GM12801 (cell line): ENCODE results near the gene DNAJB8.

ENCODE experiments used
- TF ChIP-seq, protein P1 (sequence below): IDR thresholded peaks from one replicate; pipeline ENCODE4 v1.5.1; 2011; ENCODE audit warnings: control low read depth; ENCODE audit not compliant: insufficient read length; ENCODE audit errors: extremely low read depth

Gene DNAJB8

DNA sequence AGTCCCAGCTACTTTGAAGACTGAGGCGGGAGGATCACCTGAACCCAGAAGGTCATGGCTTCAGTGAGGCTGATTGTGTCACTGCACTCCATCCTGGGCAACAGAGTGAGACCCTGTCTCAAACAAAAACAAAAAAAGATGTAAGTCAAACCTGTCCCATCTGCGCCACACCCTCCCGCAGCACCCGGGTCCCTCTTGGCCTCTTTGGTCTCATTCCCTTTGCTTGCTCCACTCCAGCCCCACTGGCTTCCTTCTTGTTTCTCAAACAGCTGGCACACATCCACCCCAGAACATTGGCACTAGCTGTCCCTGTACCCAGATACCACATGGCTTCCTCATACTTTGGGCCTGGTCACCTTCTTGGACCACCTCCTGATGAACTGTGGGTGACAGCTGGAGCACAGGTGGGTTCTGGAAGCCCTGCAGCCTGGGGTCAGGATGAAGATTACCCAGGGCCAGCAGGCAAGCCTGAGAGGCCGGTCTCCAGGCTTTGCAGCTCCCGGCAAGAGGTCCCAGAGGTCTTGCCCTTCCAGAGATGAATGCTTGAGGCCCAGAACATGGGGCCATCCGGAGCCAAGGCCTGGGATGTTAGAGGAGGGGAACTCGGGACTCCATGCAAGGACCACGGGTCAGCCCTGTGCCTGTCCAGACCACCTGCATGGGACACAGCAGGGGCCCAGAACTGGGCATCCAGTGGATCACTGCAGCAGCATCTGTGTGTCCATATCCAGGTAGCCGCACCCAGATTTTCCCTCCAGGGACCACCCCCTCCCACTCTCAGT, 37.3 kb upstream of the DNAJB8 start:
- TF ChIP-seq, protein P1, sequence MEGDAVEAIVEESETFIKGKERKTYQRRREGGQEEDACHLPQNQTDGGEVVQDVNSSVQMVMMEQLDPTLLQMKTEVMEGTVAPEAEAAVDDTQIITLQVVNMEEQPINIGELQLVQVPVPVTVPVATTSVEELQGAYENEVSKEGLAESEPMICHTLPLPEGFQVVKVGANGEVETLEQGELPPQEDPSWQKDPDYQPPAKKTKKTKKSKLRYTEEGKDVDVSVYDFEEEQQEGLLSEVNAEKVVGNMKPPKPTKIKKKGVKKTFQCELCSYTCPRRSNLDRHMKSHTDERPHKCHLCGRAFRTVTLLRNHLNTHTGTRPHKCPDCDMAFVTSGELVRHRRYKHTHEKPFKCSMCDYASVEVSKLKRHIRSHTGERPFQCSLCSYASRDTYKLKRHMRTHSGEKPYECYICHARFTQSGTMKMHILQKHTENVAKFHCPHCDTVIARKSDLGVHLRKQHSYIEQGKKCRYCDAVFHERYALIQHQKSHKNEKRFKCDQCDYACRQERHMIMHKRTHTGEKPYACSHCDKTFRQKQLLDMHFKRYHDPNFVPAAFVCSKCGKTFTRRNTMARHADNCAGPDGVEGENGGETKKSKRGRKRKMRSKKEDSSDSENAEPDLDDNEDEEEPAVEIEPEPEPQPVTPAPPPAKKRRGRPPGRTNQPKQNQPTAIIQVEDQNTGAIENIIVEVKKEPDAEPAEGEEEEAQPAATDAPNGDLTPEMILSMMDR: no peak

DNA sequence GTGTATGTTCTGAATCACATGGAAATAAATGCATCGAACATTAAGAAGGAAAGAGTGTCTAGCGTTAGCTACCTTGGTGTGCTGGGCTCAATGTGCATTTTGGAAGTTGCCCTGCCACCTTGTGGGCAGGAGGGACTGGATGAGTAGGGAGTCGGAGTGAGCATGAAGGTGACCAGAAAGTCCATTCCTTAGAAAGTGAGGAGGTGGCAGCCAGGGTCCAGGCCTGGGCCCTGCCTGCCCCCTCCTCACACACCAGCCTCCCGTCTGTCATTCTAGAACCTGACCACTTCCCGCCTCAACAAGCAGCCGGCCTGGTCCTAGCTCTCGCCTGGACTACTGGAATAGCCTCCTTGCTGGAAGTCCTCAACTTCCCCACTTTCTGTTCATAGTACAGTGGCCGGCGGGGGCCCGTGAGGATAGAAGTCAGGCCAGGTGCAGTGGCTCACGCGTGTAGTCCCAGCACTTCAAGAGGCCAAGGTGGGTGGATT, 36.5 kb upstream of the DNAJB8 start:
- TF ChIP-seq, protein P1: no peak

- TF ChIP-seq, protein P1: no peak
These were observed 36.0 kb upstream of the DNAJB8 start for GRCh38 chr3:128502712-128503111.

- TF ChIP-seq, protein P1: no peak
These were observed 34.7 kb upstream of the DNAJB8 start for GRCh38 chr3:128501431-128501830.

GRCh38 chr3:128500556-128500955, 33.9 kb upstream of the DNAJB8 start:
- TF ChIP-seq, protein P1: no peak

DNA sequence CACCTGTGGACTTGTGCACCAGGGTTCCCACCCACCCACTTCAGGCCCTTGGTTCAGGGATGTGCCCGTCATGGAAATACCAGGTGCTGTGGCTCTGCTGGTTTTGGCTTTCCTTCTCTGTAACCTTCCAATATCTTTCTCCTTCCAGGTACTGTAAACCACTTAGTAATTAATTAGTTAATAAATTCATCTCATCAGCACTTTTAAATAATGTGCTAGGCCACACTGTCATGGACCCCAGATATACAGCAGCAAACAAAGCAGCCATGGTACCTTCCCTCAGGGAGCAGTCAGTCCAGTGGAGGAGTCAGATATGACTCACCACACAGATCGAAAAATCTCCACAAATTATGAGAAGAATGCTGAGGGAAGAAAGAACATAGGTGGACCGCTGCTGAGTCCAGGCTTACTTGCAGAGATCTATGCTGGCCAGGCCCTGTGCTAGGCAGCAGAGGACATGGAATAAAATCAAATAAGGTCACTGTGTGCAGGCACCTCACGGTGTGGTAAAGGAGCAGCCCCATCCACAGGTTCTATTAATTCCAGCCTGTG, 33.1 kb upstream of the DNAJB8 start:
- TF ChIP-seq, protein P1: no peak

DNA sequence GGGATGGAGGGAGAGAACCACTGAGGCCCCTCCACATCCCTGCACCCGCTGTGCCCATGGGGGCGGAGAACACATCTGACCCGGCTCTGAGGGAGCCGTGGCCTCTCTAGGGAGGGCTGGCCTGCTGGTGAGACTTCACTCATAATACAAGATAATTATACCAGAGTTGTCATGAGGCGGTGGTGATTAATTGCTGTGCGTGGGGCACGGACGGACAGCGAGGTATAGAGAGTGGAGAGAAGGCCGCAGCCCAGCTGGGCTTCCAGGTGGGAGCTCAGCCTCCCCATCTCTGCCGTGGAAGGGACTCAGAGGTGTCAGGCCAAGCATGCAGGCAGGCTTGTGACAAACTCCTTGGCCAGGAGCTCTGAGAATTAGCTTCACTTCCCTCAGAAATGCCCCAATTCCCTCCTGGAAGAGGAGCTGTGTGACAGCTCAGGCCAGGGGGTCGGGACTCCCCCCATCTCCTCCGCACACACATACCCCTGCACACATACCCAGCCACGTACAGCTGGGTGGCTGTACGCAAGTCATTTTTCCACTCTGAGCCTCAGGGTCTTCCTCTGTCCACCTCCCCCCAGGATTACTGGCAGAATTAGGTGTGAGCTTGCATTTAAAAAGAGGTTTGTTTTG, 32.3 kb upstream of the DNAJB8 start:
- TF ChIP-seq, protein P1: no peak
